Measurements from ENCODE around the gene CDC42BPA.

GRCh38 chr1:227227761-227228160 lies 90.5 kb downstream of the CDC42BPA start:
- TF ChIP-seq CTCF (IDR thresholded peaks at IDR 0.05; ENCODE audit: extremely low read depth in 1 of 2, insufficient read depth in 1 of 2, low read depth in 1 of 2, low read length in 2 of 2) = no peak
- TF ChIP-seq POLR2AphosphoS5 (IDR thresholded peaks at IDR 0.05; ENCODE audit: insufficient read depth, low read depth, low read length) = no peak
- TF ChIP-seq MAX (IDR thresholded peaks at IDR 0.05; ENCODE audit: insufficient read depth, insufficient read length) = no peak
- TF ChIP-seq JUN (IDR thresholded peaks at IDR 0.05; ENCODE audit: borderline replicate concordance, insufficient read depth, insufficient read length, low read depth) = no peak

Data from endothelial cell of umbilical vein (primary cell).